GM21825 (cell line): ENCODE data around the gene PCSK1N.

Experiments
- ATAC-seq: cut with Tn5 transposase; IDR thresholded peaks from one replicate; pipeline ENCODE4 v1.9.1; 2021; ENCODE audit warnings: mild to moderate bottlenecking, moderate library complexity; ENCODE audit not compliant: unreplicated experiment

The PCSK1N gene

DNA sequence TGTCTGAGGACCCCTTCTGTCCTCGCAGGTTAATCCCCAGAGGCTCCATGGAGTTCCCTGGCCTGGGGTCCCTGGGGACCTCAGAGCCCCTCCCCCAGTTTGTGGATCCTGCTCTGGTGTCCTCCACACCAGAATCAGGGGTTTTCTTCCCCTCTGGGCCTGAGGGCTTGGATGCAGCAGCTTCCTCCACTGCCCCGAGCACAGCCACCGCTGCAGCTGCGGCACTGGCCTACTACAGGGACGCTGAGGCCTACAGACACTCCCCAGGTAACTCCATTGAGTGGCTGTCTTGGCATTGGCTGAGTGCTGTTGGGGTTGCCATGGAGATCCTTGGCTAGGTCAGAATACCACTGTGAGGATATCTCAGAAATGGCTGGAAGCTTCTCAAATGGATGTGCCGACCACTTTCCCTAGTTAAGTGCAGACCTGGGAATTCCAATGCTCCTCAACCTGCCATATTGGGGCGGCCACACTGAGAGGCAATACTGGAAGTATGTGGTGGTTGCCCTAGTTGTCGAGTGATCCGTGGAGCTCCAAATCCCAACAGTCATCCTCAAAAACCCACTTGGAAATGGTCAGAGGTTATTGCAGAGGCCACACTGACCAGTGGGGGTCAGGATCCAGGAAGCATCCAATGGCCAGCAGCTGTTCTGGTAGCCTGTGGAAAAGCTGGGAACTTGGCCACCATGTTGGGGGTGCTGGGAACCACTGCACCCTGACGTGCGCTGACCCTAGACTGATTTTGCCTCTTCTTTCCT lies 44.2 kb downstream of the PCSK1N start:
- no peak for ATAC-seq

DNA sequence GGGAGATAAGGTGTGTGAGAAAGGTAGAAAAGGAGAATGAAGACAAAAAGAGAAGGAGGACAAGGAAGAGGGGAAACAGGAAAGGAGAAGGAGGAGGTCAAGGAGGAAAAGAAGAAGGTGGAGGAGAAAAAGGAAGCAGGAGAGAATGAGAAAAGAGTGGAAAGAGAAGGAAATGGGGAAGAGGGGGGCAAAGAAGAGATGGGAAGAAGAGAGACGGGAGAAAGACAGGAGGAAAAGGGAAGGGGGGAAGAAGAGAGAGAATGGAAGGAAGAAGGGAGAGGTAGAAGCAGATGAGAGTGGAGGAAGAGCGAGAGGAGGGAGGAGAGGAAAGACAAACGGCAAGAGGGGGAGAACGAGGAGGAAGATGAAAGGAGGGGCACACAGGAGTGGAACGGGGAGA lies 44.9 kb downstream of the PCSK1N start:
- no peak for ATAC-seq

DNA sequence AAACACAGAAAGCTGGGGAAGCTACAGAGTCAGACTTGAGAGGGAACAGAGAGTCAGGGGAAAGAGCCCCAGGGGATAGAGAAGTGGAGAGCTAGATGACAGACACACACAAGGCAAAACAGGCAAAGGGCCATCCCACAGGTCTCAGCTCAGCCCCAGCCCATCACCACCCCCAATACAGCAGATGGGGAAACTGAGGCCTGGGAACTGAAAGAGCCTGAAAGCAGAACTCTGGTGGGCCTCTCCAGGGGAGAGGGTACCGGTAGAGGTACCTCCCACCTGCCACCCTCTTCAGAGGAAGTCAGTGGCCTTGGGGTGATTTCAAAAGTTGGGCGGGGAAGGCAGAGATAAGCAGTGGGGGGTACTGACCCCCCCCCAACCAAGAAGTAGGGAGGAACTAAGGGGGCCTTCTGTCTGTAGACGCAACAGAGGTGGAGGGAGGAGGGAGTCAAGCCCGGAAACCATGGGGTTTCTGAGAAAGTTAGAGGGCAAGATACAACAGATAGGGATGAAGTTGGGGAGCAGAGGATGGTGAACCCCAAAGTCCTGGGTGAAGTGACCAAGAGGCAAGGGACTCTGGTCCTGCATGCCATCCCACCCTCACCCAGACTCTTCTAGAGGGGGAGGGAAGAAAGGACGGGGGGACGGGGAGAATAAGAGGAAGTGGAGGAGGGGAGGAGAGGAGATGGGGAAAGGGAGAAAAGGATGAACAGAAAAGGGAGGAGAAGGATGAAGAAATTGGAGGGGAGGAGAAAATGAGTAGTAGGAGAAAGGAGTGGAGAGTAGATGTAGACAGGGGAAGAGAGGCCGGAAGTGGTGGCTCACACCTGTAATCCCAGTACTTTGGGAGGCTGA lies 45.8 kb downstream of the PCSK1N start:
- no peak for ATAC-seq

DNA sequence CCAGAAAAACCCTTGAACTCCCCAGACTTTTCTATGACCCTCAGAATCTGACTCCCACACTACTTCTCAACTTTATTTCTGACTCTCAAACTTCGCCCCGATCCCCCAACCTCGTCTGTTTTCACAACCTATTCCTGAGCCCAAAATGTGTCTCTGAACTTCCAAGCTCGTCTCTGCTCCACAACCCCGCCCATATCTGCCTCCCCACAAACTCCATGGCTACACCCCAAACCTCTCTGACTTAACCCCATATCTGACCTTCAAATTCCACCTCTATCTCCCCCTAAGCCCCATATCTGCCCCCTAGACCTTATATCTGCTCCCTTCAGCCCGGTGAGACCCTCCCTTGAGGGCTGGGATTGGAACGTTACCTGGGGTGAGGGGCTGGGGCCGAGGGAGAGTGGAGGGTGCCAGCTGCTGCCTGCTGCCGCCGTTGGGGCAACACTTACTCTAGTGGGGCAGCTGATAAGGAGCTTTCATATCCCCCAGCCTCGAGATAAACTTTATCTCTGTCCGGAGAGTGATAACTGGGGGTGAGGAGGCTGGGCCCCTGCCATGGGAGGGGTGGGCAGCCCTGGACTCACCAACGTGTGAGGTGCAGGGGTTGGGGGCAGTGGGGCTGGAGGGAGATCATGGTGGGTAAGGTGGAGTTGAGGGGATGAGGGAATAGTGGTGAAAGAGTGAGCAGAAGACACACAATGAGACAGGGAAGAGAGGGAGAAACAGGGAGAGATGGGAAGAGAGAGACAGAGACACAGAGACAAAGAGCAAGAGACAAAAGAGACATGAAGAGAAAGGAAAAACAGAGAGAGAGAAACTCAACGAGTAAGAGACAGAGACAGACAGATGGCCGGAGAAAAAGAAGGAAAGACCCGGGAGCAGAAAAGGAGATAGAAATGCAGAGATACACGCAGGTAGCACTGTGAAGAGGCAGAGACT lies 47.6 kb downstream of the PCSK1N start:
- no peak for ATAC-seq

DNA sequence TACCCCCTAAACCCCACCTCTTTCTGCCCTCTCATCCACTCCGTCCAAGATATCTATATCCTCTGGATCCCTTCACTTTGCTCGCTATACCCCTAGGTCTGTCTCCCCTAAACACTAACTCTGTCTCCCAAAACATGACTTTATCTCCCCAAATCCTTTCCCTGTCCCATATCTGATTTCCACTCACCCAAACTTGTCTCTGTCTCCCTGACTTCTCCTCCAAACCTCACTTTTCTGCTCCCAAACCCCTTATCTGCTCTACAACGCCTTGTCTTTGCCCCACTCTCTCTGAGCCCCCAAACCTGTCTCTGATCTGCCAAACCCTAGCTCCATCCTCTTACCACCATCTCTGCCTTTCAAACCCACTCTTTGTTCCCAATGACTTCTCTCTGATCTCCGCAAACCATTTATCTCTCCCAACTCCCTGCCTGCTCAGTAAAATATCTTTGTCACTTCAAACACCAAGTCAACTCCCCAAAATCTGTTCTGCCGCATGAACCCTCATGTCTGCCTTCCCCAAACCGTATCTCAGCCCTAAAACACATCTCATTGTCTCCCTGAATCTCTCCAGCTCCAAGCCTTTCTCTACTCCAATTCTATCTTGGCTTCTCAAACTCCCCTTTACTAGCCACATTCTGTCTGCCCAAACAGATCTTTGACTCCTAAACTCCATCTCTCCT lies 48.4 kb downstream of the PCSK1N start:
- ATAC-seq: no peak

DNA sequence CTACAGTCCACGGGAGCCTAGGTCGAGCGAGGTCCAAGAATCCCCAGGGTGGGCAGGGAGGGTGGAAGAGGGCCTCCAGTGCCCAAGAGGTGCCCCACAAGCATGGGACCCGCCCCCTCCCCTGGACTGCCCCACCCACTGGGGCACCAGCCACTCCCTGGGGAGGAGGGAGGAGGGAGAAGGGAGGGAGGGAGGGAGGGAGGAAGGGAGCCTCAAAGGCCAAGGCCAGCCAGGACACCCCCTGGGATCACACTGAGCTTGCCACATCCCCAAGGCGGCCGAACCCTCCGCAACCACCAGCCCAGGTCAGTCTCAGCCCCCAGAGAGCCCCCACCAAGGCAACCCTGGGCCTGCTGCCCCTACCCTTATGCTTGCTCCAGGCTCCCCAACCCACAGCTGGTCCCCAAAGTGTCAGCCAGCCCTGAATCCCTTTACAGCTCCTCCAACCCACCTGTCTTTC lies 49.0 kb downstream of the PCSK1N start, which contains the start of gene GATA1:
Gene GATA1 (plus strand): TSS at position 250 of the 460 bp plus-strand sequence. CDS start 4,520 bp downstream, outside the sequence.
- ATAC-seq: no peak

DNA sequence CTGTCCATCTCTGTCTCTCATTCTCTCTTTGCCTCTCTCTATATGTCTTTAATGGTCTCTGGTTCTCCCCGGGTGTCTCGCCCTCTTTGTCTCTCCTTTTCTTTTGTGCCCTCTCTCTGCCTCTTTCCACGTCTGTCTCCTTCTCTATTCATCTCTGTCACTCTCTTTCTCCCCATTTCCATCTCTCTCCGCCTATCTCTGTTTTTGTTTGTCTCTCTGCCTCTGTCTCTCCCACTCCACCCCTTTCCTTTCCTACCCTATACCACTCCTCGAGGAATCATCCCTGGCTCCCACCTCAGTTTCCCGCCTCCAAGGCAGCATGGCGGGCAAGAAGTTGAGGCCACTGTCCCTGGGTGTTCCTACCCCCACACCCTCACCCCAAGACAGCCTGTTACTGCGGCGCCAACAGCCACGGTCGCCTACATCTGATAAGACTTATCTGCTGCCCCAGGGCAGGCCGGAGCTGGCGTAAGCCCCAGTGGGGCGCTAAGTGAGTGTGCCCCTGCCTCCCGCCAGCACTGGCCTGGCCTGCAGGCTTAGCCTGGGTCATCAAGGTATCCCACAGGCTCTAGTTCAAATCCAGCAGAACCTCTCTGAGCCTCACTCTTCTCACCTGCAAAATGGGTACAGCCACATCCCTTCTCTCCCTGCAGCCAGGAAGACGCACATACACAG lies 49.7 kb downstream of the PCSK1N start:
- ATAC-seq: no peak

DNA sequence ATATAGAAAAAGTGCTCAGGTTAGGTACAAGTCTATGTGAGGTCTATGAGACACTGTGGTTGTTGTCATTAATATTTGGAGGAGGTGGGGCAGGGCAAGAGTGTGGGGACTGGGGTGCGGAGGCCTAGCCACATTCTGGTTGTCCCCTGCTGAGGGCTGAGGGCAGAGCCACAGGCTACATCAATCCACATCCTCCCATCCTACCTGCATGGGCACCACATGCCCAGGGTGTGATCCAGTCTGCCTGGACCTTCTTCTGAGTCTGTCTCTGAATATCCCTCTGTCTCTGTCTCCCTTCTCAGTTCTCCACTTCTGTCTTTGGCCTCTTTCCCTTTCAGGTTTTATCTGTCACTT lies 50.2 kb downstream of the PCSK1N start:
- ATAC-seq: no peak

DNA sequence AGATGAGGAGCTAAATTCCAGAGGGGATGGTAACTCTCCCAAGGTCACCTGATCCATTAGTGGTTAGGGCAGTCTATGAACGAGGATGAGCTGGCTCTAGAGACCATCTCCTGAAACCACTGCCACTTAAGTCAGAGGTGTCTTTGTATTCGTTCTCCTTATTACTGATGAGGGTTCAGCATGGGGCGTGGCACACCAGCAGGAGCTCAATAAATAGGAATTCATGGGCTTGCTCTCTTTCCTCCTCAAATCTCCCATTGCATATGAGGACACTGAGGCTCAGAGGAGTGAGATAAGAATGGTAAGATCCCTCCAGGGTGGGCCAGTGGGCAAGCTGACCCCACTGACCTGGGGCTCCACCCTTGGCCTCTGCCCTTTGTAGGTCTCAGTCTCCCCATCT lies 50.7 kb downstream of the PCSK1N start:
- no peak for ATAC-seq

DNA sequence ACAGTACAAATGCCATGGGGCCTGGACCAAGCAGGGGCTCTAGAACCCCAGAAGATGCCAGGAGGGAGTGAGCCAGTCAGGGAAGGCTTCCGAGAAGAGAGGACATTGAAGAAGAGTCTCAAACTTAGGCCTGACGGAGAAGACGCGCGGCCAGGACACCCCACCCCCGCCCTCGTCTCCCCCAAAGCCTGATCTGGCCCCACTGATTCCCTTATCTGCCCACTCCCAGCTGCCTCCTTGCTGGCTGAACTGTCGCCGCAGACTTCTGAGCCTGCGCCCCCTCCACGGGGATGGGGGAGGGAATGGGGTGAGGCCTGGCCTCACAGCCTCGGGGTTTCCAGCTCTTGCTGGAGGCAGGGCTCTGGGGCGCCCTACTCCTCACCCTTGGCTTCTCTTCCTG lies 52.6 kb downstream of the PCSK1N start:
- ATAC-seq: no peak

DNA sequence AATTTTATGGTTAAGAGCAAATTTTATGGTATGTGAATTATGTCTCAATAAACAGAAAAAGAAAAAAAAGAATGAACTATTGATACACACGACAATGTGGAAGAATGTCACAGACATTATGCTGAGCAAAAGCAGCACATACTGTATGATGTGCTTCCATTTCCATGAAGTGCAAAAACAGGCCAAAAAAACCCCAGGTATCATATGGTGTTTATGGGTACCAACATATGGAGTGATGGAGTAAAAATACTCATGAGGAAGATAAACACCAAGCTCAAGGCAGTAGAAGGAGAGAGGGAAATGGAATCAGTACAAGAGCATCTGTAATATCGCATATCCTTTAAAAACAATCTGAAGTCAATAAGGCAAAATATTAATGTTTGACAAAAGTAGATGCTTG lies 53.2 kb downstream of the PCSK1N start:
- ATAC-seq: no peak

DNA sequence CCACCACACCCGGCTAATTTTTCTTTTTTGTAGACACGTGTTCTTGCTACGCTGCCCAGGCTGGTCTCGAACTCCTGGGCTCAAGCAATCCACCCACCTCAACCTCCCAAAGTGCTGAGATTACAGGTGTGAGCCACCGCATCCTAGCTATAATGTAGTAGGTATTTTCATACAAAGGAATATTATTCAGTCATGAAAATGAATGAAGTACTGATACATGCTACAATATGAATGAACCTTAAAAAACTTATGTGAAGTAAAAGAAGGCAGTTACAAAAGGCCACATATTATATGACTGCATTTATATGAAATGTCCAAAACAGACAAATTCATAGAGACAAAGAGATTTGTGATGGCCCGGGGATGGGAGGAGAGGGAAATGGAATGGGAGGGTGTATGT lies 53.7 kb downstream of the PCSK1N start:
- no peak for ATAC-seq
